ENCODE measurements around the gene CACTIN.

The CACTIN gene

GRCh38 chr19:3658870-3659745 lies 32.5 kb upstream of the CACTIN start:
- TF ChIP-seq, protein P1, sequence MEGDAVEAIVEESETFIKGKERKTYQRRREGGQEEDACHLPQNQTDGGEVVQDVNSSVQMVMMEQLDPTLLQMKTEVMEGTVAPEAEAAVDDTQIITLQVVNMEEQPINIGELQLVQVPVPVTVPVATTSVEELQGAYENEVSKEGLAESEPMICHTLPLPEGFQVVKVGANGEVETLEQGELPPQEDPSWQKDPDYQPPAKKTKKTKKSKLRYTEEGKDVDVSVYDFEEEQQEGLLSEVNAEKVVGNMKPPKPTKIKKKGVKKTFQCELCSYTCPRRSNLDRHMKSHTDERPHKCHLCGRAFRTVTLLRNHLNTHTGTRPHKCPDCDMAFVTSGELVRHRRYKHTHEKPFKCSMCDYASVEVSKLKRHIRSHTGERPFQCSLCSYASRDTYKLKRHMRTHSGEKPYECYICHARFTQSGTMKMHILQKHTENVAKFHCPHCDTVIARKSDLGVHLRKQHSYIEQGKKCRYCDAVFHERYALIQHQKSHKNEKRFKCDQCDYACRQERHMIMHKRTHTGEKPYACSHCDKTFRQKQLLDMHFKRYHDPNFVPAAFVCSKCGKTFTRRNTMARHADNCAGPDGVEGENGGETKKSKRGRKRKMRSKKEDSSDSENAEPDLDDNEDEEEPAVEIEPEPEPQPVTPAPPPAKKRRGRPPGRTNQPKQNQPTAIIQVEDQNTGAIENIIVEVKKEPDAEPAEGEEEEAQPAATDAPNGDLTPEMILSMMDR (IDR thresholded peaks at IDR 0.05; ENCODE audit: low read length) = no peak
- no peak for TF ChIP-seq EZH2phosphoT487 (IDR thresholded peaks at IDR 0.05; ENCODE audit: low read length)
- no peak for TF ChIP-seq EZH2 (optimal IDR thresholded peaks at IDR 0.05; ENCODE audit: low read depth, low read length)
- H3K4me1 ChIP-seq (ENCODE audit: low read length) = no peaks in the 10 kb centered on the region
- no peak for DNase-seq
- H3K4me2 ChIP-seq (ENCODE audit: low read depth, low read length) = no peak overlapping the region
- no peak overlapping the region for H2AFZ ChIP-seq (ENCODE audit: low read length)
- no peaks in the 10 kb centered on the region for H4K20me1 ChIP-seq (ENCODE audit: insufficient read depth, low read length)
- H3K9me3 ChIP-seq (replicated peaks; ENCODE audit: insufficient read depth, low read length) = no peaks in the 10 kb centered on the region
- H3K36me3 ChIP-seq (replicated peaks; ENCODE audit: insufficient read depth, low read length) = no peaks in the 10 kb centered on the region
- no peak overlapping the region for H3K9ac ChIP-seq (ENCODE audit: low read length)
- H3K9me2 ChIP-seq (replicated peaks; ENCODE audit: insufficient read depth, low read length) = no peaks in the 10 kb centered on the region
- H3K27ac ChIP-seq (ENCODE audit: low read length) = no peak overlapping the region
- H3K4me3 ChIP-seq (ENCODE audit: low read length) = no peak overlapping the region
- H3K79me2 ChIP-seq (ENCODE audit: low read length) = no peaks in the 10 kb centered on the region
- no peaks in the 10 kb centered on the region for H3K27me3 ChIP-seq (replicated peaks; ENCODE audit: insufficient read depth, low read length)
- no peaks in the 10 kb centered on the region for H3F3A ChIP-seq (ENCODE audit: insufficient read depth, low read length)

DNA sequence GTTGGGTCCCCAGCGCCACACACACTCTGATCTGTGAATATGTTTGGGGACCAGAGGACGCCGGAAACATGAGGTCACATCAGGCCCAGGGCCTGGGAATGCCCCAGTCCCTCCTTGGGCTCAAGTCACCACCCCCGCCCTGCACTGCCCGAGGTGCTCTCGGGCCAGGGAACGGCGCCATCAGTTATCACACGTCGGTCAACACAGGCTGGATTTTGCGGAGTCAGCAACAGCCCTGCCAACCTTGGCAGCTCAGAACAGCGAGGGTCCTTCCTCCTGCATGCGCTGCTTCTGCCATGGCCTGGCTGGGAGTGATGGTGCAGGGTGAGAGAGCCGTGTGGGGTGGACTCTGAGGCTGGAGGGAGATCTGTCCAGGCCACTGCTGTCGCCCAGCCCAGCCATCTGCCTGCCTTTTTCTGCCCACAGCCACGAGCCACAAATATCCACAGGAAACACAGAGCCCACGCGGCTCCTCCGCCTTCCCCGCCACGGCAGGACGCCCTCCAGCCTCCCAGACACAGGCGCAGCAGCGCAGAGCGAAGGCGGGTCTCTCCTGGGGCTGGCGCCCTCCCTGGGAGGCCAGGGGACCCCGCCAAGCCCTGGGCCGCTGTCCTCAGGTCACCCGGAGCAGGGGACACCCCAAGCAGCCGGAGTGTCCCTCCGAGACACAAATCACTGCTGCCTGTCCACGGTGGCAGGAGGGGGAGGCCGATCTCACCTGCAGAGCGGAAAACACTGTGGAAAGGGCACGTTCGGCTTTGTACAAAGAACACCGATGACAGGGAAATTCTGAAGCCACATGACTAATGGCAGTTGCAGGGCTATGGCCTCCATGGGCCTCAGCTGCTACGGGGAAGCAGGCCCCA lies 31.6 kb upstream of the CACTIN start:
- no peaks in the 10 kb centered on the region for H3K9me2 ChIP-seq (replicated peaks; ENCODE audit: insufficient read depth, low read length)
- no peak overlapping the region for H3K4me2 ChIP-seq (ENCODE audit: low read depth, low read length)
- no peak for DNase-seq
- no peaks in the 10 kb centered on the region for H3K79me2 ChIP-seq (ENCODE audit: low read length)
- H3K4me1 ChIP-seq (ENCODE audit: low read length) = no peaks in the 10 kb centered on the region
- no peak overlapping the region for H2AFZ ChIP-seq (ENCODE audit: low read length)
- H3K9me3 ChIP-seq (replicated peaks; ENCODE audit: insufficient read depth, low read length) = no peaks in the 10 kb centered on the region
- H3F3A ChIP-seq (ENCODE audit: insufficient read depth, low read length) = no peaks in the 10 kb centered on the region
- no peak overlapping the region for H3K9ac ChIP-seq (ENCODE audit: low read length)
- H4K20me1 ChIP-seq (ENCODE audit: insufficient read depth, low read length) = no peaks in the 10 kb centered on the region
- no peaks in the 10 kb centered on the region for H3K27me3 ChIP-seq (replicated peaks; ENCODE audit: insufficient read depth, low read length)
- H3K4me3 ChIP-seq (ENCODE audit: low read length) = no peak overlapping the region
- no peaks in the 10 kb centered on the region for H3K36me3 ChIP-seq (replicated peaks; ENCODE audit: insufficient read depth, low read length)
- H3K27ac ChIP-seq (ENCODE audit: low read length) = no peak overlapping the region
- TF ChIP-seq, protein P1 (IDR thresholded peaks at IDR 0.05; ENCODE audit: low read length) = no peak
- TF ChIP-seq EZH2phosphoT487 (IDR thresholded peaks at IDR 0.05; ENCODE audit: low read length) (no peak), EZH2 (optimal IDR thresholded peaks at IDR 0.05; ENCODE audit: low read depth, low read length) (no peak)

- Histone ChIP-seq H3K27ac (ENCODE audit: low read length) (no peak overlapping the region), H3F3A (ENCODE audit: insufficient read depth, low read length) (no peaks in the 10 kb centered on the region), H3K4me3 (ENCODE audit: low read length) (no peak overlapping the region), H3K27me3 (replicated peaks; ENCODE audit: insufficient read depth, low read length) (no peaks in the 10 kb centered on the region), H3K9me2 (replicated peaks; ENCODE audit: insufficient read depth, low read length) (no peaks in the 10 kb centered on the region), H4K20me1 (ENCODE audit: insufficient read depth, low read length) (no peaks in the 10 kb centered on the region), H3K9ac (ENCODE audit: low read length) (no peak overlapping the region), H2AFZ (ENCODE audit: low read length) (no peak overlapping the region), H3K4me1 (ENCODE audit: low read length) (no peaks in the 10 kb centered on the region), H3K9me3 (replicated peaks; ENCODE audit: insufficient read depth, low read length) (no peaks in the 10 kb centered on the region), H3K36me3 (replicated peaks; ENCODE audit: insufficient read depth, low read length) (no peaks in the 10 kb centered on the region), H3K79me2 (ENCODE audit: low read length) (no peaks in the 10 kb centered on the region), H3K4me2 (ENCODE audit: low read depth, low read length) (no peak overlapping the region)
- DNase-seq = no peak
- TF ChIP-seq, protein P1 (IDR thresholded peaks at IDR 0.05; ENCODE audit: low read length) = no peak
These were observed 30.8 kb upstream of the CACTIN start for GRCh38 chr19:3657395-3657769.
